GM21381 (cell line): ENCODE results near the gene RIMBP2.

ENCODE experiments used
- ATAC-seq: cut with Tn5 transposase; IDR thresholded peaks from one replicate; pipeline ENCODE4 v1.9.1; 2021; ENCODE audit warnings: mild to moderate bottlenecking, moderate library complexity; ENCODE audit not compliant: unreplicated experiment

The RIMBP2 gene

DNA sequence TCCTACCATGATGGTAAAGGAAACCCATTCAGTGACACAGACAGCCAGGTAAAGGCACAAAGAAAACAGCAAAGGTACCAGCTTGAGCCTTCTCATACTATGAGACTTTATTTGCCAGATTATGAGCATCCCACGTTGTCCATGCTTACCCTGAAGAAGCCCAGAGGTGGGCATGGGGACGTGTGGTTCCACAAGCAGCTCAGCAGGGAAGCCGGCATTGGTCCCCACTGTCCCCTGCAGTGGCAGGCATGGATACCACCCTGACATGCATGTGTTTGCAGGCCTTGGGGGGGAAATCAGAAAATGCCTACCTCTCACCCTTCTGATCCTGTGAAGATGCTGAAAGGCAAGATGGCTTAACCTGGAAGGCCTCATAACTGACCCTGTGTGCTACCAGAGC is 195.3 kb downstream of the RIMBP2 start:
- no peak for ATAC-seq

DNA sequence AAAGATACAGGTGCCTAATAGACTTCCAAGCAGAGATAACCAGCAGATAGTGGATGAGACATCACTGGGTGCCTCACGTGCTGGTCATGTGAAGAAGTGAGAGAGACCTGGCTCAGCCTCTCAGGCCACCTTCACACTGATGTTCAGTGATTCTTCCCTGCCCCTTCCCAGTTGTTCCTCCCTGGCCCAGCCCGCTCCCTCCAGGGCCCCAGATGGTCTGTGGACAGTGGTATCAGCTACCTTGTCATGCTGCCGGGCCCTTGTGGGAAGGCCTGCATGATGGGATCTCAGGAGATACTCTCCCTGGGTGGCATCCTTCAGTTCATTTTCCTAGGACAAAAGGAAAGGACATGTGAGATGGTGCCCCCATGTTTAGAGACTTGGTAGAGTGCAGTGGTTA is 198.5 kb downstream of the RIMBP2 start:
- ATAC-seq: no peak

DNA sequence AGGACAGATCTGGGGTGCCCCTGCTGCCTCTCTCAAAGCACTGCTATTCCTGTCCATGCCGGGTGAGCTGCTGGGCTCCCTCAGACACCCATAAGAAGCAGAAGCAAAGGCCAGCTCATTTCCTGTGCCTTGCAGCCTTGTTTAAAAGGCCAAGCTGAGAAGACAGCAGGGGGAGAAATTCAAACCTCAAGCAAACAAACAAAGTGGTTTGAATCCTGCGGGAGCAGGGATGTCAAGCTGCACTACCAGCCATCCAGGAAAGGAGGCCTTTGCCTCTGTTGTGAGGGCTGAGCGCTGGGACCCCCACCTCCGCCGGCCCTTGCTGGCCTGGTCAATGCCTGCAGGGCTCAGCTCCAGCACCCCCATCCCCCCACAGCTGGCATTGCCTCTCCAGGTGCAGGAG is 201.9 kb downstream of the RIMBP2 start:
- ATAC-seq: no peak

DNA sequence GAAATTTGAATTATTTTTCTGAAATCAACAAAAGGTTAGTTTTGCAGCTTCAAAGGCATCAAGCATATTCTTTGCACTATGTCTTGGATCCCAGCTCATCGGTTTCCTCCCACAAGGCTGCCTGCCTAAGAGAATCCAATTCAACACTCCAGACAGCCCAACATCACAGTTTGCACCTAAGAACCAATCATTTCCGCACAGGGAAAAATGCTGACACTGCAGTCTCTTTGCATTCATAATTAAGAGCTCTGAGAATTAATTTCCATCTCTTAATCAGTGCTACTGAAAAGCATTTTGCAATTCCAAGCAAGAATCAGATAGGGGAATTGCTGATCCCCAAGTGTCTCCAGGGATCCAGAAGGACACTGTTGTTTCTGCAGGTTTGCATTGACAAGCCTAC is 202.5 kb downstream of the RIMBP2 start:
- no peak for ATAC-seq

DNA sequence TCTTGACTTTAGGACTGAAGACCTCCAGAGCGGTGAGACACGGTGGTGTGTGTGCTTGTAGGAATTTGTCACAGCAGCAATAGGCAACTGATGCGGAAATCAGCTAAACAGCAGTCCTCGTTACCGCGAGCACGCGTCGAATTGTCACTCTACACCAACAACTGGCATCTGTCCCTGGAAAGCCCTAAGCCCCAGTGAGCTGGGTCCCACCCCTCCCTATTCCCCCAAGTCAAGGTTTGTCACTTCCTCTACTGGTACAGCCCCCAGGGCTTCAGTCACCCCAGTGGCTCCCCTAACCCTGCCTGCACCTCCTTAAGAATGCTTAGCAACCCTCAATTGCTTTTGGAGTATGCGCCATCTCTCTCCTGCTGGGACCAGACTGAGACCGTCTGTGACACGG is 204.8 kb downstream of the RIMBP2 start:
- no peak for ATAC-seq

DNA sequence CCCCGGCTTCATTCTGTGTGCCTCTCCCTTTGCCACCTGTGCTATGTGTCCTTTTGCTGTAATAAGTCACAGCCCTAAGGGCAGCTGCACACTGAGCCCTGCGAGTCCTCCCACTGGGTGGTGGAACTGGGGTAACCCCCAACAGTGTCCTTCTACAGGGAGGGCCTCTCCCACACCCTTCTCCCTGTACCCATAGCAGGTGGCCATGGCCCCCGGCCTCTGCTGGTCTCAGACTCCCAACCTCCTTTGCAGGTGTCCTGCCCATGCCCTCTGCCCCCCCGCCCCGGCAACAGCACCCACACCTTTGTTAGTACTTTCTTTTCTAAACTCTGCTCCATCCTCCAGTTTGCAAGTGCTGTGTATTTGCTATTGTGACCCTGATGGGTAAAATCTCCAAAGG is 206.6 kb downstream of the RIMBP2 start:
- ATAC-seq: no peak

DNA sequence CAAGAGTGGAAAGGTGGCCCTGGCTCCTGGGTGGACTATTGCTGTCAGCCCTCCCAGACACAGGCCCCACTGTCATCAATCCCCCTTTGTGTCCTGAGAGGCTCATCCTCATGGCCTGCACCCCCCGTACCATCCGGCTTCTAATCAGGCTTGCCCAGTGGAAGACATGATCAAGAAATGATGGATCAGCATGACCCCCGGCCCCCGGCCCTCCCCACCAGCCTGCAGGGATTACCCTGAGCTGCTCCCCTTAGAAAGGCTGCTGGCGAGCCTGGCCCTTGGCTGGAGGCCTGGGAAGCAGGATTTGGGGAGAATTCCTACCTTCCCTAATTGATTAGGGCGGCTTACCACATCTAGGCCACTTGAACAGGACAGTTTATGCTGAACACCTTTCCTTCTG is 207.3 kb downstream of the RIMBP2 start:
- no peak for ATAC-seq

DNA sequence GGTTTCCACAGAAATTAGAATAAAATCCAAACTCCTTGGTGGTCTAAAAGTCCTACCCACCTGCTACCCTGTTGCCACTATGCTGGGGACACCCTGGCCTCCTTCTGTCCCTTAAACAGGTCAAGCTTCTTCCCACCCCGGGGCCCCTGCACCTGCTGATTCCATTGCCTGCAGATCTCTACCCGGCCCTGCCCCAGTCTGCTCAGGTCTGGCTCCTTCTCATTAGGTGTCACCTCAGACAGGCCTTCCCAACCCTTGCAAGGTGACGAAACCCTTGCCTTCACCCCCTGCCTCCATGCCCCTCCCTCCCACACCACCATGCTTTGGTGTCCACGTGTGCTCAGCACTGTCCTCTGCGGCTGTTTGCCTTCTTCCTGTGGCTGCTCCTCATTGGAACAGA is 207.8 kb downstream of the RIMBP2 start:
- ATAC-seq: no peak

DNA sequence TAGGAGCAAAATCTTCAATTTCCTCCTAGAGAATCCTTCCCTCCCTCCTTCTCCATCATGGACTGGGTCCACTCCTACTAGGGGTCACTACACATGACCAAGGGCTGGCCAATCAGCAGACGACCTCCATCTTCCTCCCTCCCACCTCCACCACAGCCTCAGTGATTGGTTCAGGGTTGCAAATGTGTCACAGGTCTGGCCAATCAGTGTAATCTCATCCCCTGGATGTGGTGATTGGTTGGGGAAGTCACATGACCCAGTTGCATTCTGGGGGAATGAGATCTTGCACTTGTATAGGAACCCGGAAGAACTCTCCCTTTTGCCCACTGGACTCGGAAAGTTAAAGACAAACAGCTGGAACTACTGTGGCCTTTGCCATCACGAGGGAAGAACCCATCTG is 209.3 kb downstream of the RIMBP2 start:
- no peak for ATAC-seq

DNA sequence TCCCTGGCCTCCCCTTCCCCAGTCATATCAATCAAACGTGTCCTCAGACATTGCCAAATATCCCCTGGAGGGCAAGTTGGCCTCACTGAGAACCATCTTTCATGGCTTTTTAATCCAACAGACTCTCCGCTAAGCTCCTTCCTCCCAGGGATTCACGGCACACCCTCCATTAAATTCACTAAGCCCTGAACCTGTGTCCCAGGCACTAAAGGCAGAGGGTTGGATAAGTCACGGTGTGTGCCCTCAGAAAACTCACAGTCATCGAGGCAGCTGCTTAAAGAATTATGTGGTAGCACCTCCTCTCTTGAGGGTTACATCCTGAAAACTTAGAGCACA is 211.3 kb downstream of the RIMBP2 start:
- ATAC-seq: no peak

DNA sequence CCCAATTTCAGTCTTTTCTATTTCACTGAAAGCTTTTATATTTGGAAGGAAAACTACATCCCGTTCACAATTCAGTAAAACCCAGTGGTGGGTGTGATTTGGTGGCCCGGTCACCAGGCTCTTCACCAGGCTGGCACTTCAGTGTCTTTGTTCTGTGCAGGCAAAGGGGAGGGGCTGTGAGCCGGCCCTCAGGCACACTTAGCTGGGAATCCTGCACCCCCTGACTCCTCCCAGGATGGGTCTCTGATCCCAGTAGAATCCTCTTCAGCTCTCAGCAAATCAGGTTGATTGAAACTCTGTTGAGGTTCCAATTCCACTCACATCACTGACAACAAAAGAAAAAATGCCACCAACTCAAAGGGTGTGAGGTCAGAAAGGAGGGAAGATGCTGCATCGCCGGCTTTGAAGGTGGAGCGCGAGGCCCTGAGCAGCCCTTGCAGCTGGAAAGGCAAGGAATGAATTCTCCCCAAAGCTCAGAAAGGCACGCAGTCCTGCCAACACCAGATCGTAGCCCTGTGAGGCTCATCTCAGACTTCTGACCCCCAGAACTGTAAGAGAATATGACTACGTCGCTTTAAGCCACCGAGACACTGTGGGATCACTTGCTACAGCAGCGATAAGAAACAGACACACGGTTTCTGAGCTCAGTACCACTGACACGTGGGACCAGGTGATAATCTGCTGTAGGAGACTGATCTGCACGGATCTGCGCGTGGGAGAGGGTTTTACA is 211.8 kb downstream of the RIMBP2 start:
- no peak for ATAC-seq

DNA sequence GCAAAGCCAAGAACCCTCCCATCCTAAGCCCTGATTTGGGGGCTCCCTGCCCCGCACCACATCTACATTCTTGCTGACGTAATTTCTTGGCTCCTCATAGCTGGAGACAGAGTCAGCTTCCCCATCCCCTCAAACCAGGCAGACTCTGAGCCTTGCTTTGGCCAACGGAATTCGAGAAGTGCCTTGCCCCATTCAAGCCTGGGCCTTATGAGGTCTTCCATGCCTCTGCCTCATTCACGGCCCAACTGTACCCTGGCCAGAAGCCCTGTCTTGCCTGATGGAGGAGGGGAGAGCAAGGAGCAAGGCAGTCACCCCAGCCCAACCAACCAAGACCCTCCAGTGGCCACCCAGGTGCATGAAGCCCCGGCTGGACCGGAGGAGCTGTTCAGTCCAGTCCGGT is 214.3 kb downstream of the RIMBP2 start:
- no peak for ATAC-seq

DNA sequence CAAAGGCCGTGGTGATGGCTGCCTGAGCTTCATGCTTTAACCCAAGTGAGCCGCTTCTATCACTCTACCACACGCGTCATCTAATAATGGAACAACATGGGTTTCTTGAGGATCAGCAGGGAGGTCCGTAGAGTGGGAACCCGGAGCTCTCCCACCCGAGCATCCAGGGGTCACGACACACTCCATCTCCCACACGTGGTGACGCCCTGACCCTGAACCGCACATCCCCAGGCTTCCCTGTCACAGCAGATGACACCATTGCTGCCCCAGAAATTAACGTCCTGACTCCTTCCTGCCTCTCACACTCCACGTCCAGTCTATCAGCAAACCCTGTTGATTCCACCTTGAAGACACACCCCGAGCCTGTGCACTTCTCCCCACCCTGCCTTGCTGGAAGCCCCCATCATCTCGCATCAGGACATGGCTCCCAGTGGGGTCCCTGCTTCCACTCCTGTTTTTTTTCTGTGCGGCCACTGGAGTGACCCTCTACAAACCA is 215.2 kb downstream of the RIMBP2 start:
- no peak for ATAC-seq

DNA sequence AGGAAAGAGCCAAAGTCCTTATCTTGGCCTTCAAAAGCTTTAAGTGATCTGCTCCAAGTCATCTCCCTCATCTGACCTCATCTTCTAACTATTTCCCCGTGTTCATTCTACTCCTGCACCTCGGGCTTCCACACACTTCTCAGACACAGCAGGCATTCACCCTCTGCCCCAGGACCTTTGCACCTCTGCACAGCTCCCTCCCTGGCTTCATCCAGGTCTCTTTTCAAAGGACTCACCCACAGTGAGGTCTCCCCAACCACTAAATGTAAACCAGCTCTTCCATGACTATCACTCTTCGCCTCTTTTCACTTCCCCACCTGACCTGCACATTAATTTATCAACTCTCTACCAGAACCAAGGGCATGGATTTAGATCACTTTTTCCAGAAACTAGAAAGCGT is 216.6 kb downstream of the RIMBP2 start:
- ATAC-seq: no peak

DNA sequence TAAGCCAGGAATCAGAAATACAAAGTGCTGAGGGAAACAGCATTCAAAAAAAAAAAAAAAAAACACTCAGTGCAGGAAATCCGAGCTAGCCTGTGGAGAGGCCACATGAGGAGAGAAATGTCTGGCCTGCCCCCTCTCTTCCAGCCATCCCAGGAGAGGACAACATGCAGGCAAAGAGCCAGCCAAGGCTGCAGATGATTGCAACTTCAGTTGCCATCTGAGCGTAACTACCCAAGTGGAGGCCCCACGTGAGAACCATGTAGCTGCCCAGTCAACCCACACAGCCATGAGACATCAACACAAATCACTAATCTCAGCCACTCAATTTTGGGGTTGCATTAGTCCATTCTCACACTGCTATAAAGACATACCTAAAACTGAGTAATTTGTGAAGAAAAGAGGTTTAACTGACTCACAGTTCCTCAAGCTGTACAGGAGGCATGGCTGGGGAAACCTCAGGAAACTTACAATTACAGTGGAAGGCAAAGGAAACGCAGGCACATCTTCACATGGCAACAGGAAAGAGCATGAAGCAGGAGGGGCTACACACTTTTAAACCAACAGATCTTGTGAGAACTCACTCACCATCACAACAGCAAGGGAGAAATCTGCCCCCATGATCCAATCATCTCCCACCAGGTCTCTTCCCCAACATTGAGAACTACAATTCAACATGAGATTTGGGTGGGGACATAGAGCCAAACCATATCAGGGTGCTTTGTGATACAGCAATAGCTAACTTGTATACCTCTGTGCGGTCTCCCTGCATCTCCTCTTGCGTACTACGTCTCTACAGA is 217.3 kb downstream of the RIMBP2 start:
- no peak for ATAC-seq

DNA sequence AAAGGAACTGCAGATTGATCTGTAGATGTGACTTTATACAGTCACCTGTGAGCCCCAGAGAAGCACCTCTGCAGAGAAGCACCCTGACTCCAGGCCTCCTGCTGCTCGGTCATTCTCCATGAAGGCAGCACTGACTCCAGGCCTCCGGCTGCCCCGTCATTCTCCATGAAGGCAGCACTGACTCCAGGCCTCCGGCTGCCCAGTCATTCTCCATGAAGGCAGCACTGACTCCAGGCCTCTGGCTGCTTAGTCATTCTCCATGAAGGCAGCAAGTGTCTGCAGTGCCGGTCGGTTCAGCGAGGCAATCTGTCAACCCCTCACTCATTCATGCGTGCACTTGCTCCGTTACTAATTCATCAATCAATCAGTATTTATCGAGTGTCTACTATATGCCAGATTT is 218.1 kb downstream of the RIMBP2 start:
- ATAC-seq: no peak

DNA sequence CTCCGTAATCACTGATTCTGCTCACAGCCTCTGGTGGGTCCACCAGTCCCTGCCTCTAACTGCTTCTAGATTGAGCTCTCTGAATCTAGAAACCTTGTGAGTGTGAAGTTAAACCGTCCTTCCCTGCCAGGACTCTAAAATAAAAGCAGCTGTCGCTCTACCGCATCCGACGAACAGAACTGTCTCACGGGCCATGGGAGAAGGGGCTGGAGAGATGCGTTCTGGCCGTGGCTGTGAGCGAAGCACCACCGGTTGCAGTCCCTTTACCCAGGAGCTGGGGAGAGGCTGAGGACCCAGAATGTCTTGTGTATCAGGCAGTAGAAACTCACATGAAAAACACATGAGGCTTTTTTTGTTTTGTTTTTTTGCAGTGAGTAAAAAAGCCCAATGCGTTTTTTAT is 218.8 kb downstream of the RIMBP2 start:
- ATAC-seq: no peak

DNA sequence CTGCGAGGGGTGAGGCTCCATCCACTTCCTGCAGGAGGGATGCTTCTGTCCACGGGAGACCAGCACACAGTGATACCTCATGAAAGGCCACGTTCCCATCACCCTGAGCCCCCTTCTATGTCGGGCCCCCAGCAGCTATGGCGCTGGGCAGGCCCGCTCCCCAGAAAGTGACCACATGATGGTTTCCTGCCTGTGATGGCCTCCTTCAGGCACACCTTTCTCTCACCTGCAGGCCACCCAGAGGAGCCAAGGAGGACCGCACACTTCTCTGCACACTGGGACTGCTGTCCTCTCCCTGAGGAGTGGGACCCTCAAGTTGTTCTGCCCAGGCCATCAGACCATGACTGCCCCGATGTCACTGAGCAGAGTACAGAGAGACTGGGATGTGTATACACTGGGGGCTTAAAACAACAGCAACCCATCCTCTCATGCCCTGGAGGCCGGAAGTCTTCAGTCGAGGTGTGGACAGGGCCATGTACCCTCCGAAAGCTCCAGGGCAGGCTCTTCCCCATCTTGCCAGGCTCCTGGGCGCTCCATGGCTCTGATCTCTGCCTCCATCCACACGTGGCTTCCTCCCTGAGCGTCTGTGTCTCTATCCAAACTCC is 219.5 kb downstream of the RIMBP2 start:
- ATAC-seq: no peak

DNA sequence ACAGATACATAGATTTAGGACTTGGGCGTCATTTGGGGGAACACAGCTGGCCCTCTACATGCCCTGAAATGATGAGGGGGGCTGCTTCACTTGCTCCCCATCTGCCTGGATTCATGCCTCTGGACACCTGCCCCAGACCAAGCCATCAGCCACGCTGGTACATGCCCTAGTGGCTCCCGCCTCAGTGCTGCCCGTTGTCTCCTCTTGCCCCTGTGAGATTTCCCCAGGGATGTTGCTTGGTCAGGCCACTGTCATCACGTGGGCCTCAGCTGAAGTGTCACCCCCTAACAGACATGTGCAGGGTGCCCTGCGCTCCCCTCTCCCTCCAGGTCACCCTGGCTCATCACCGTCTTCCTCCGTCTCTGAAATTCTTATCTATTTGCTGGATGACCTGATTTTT is 220.9 kb downstream of the RIMBP2 start:
- no peak for ATAC-seq

DNA sequence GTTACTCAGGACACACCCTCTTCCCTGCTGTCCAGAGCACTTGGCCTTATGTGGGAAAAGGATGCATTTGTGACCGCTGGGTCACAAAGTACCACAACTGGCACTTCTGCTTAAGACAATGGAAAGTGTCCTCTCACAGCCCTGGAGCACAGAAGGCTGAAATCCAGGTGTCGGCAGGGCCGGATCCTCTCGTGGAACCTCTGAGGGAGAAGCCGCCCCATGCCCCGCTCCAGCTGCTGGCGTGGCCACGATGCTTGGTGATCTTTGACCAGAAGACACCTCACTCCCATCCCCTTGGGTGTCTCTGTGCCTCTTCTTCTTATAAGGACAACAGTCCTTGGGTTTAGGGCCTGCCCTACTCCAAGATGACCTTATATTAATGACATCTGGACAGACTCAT is 221.4 kb downstream of the RIMBP2 start:
- no peak for ATAC-seq

DNA sequence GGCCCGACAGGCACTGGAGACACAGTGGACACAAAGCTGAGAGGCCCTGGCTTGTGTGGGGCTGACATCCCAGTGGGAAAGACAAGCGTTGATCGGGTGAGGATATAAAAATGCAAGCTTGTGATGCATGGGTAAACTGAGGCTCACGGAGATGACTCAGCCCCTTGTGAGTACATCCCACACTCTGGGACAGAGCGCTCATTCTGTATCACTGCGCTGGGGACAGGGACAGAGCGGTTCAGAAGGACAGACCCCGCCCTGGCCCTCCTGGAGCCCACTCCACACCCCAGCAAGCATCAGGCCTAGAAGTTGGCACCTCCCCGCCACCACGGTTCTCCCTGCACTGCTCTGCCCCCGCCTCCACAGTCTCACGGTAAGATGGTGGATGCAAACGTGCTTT is 222.1 kb downstream of the RIMBP2 start:
- no peak for ATAC-seq
